GM23338 (cell line): ENCODE data around the gene PABPN1. TPM values are rescaled to one million over a fixed set of nuclear protein-coding genes. Genes with fewer than 3 reads are reported as not detected.

ENCODE experiments used
- ATAC-seq: fragments of 200-7000 bp; cut with Tn5 transposase; 3 replicates; pipeline ENCODE4 v1.9.1; 2020
- DNase-seq: peaks from one replicate; pipeline ENCODE4 v3.0.0-alpha.2; 2015; ENCODE audit warnings: low spot score
- H2AFZ ChIP-seq: fragments of 200-600 bp; sonication (generic); 2 replicates; pipeline ENCODE4 v1.8.0; 2016; ENCODE audit warnings: antibody characterized with exemption, mild to moderate bottlenecking, moderate library complexity
- H3F3A ChIP-seq: fragments of 200-600 bp; sonication (generic); replicated peaks from 2 replicates; pipeline ENCODE4 v1.8.0; 2017; ENCODE audit warnings: antibody characterized with exemption, mixed run types, low read depth
- H3K27ac ChIP-seq: fragments of 200-600 bp; sonication (generic); 2 replicates; pipeline ENCODE4 v1.6.1; 2016; ENCODE audit warnings: low read depth
- H3K27me3 ChIP-seq: fragments of 200-600 bp; sonication (generic); 2 replicates; pipeline ENCODE4 v1.8.0; 2016; ENCODE audit warnings: mild to moderate bottlenecking, mixed run types, moderate library complexity; ENCODE audit not compliant: insufficient read depth
- H3K36me3 ChIP-seq: fragments of 200-600 bp; sonication (generic); 2 replicates; pipeline ENCODE4 v1.8.0; 2016; ENCODE audit warnings: mild to moderate bottlenecking; ENCODE audit not compliant: insufficient read depth
- H3K4me1 ChIP-seq: fragments of 200-600 bp; sonication (generic); 2 replicates; pipeline ENCODE4 v1.8.0; 2016; ENCODE audit warnings: mild to moderate bottlenecking, moderate library complexity; ENCODE audit not compliant: insufficient read depth
- H3K4me2 ChIP-seq: fragments of 200-600 bp; sonication (generic); 2 replicates; pipeline ENCODE4 v1.7.1; 2017; ENCODE audit warnings: mixed run types
- H3K4me3 ChIP-seq: fragments of 200-600 bp; sonication (generic); 2 replicates; pipeline ENCODE4 v1.6.1; 2016; ENCODE audit warnings: mixed run types
- H3K79me2 ChIP-seq: fragments of 200-600 bp; sonication (generic); replicated peaks from 2 replicates; pipeline ENCODE4 v1.8.0; 2017; ENCODE audit warnings: mild to moderate bottlenecking; ENCODE audit not compliant: insufficient read depth
- H3K9me2 ChIP-seq: fragments of 200-600 bp; sonication (generic); 2 replicates; pipeline ENCODE4 v1.8.0; 2017; ENCODE audit not compliant: insufficient read depth
- H4K20me1 ChIP-seq: fragments of 200-600 bp; sonication (generic); replicated peaks from 2 replicates; pipeline ENCODE4 v1.8.0; 2017; ENCODE audit warnings: mild to moderate bottlenecking; ENCODE audit not compliant: insufficient read depth
- H3K27ac Mint-ChIP-seq: 2 replicates; pipeline ENCODE4 v1.8.0; 2020; ENCODE audit warnings: inconsistent platforms, mild to moderate bottlenecking, moderate library complexity, mixed read lengths
- H3K27me3 Mint-ChIP-seq: 3 replicates; pipeline ENCODE4 v1.8.0; 2022; ENCODE audit warnings: low read depth, mild to moderate bottlenecking, moderate library complexity, mixed read lengths, inconsistent platforms; ENCODE audit not compliant: insufficient read depth, poor library complexity
- H3K36me3 Mint-ChIP-seq: 3 replicates; pipeline ENCODE4 v1.8.0; 2021; ENCODE audit warnings: low read depth, mild to moderate bottlenecking, inconsistent platforms, moderate library complexity, mixed read lengths
- H3K4me1 Mint-ChIP-seq: 3 replicates; pipeline ENCODE4 v1.8.0; 2020; ENCODE audit warnings: mild to moderate bottlenecking, inconsistent platforms, mixed read lengths
- H3K4me3 Mint-ChIP-seq: 3 replicates; pipeline ENCODE4 v1.8.0; 2021; ENCODE audit warnings: moderate library complexity, mild to moderate bottlenecking, inconsistent platforms, mixed read lengths
- H3K9me3 Mint-ChIP-seq: 3 replicates; pipeline ENCODE4 v1.8.0; 2020; ENCODE audit warnings: moderate library complexity, mild to moderate bottlenecking, inconsistent platforms, mixed read lengths
- CREB1 ChIP-seq: fragments of 250-450 bp; sonication (Bioruptor Pico); IDR thresholded peaks from 2 replicates; pipeline ENCODE4 v1.5.0; 2020; ENCODE audit warnings: low read depth, mild to moderate bottlenecking, moderate library complexity
- CTCF ChIP-seq, 2 experiments: fragments of 200-600 bp in 1 of 2; sonication (generic) in 1 of 2; conservative IDR thresholded peaks; 2 replicates each; pipeline versions ENCODE4 v1.5.1 to v1.6.1; 2016 to 2017; ENCODE audit warnings: antibody characterized with exemption in 2 of 2, low read depth in 2 of 2, mild to moderate bottlenecking in 2 of 2, moderate library complexity in 1 of 2
- ETS1 ChIP-seq: IDR thresholded peaks from 2 replicates; pipeline ENCODE4 v1.6.1; 2016; ENCODE audit warnings: antibody characterized with exemption
- EZH2phosphoT487 ChIP-seq: fragments of 200-600 bp; sonication (generic); IDR thresholded peaks from one replicate; pipeline ENCODE4 v1.8.1; 2018; ENCODE audit warnings: antibody characterized with exemption; ENCODE audit not compliant: unreplicated experiment
- NANOG ChIP-seq: IDR thresholded peaks from 2 replicates; pipeline ENCODE4 v1.6.1; 2016; ENCODE audit warnings: antibody characterized with exemption, borderline replicate concordance
- POLR2AphosphoS5 ChIP-seq: IDR thresholded peaks from 2 replicates; pipeline ENCODE4 v1.6.1; 2016; ENCODE audit warnings: antibody characterized with exemption, low read depth
- REST ChIP-seq: IDR thresholded peaks from one replicate; pipeline ENCODE4 v1.6.1; 2018; ENCODE audit warnings: antibody characterized with exemption; ENCODE audit not compliant: unreplicated experiment
- STAT1 ChIP-seq: IDR thresholded peaks from one replicate; pipeline ENCODE4 v1.6.1; 2016; ENCODE audit warnings: antibody characterized with exemption; ENCODE audit not compliant: unreplicated experiment
- ZNF114 ChIP-seq: fragments of 250-450 bp; sonication (Bioruptor Pico); IDR thresholded peaks from 2 replicates; pipeline ENCODE4 v1.5.0; 2020; ENCODE audit warnings: mild to moderate bottlenecking, moderate library complexity
- ZNF331 ChIP-seq: fragments of 250-450 bp; sonication (Bioruptor Pico); IDR thresholded peaks from 2 replicates; pipeline ENCODE4 v1.5.0; 2020; ENCODE audit warnings: low read depth, mild to moderate bottlenecking, moderate library complexity
- ZNF462 ChIP-seq: fragments of 250-450 bp; sonication (Bioruptor Pico); IDR thresholded peaks from 2 replicates; pipeline ENCODE4 v1.5.0; 2020; ENCODE audit warnings: mild to moderate bottlenecking, moderate library complexity
- polyA plus RNA-seq: library from polyadenylated mRNA; unstranded; fragments of >200 nt; fragmentation: Nextera tagmentation; extraction: Ambion mirVana; gene quantifications from 2 replicates; pipeline ENCODE4 v1.2.1, GENCODE V29; 2016
- total RNA-seq: library from RNA; depleted of rRNA; stranded (reverse); fragments of >200 nt; shearing (Covaris generic); gene quantifications from 2 replicates; pipeline ENCODE4 v1.2.3, GENCODE V29; 2014

PABPN1 gene
- total and polyA plus RNA-seq, 2 experiments from 2014 or later, result 116 to 342 TPM

- TF ChIP-seq ZNF462 (no peak), NANOG (no peak), ZNF114 (no peak), REST (no peak), POLR2AphosphoS5 (no peak)
These were observed 32.1 kb downstream of the PABPN1 start (continued) for GRCh38 chr14:23353433-23353780.

GRCh38 chr14:23354990-23355389 lies 33.7 kb downstream of the PABPN1 start:
- ATAC-seq, result no peak
- Histone ChIP-seq H3F3A (no peaks in the 10 kb centered on the region), H3K4me1 (peaks cover 5% of the 10 kb centered on the region; the same call in 1 of the 2 replicates), H4K20me1 (peaks cover 5% of the 10 kb centered on the region; the same call in 1 of the 2 replicates), H2AFZ (no peak overlapping the region), H3K27ac (no peak overlapping the region), H3K79me2 (no peaks in the 10 kb centered on the region), H3K4me3 (no peak overlapping the region), H3K36me3 (no peaks in the 10 kb centered on the region), H3K4me2 (no peak overlapping the region), H3K27me3 (peaks cover 37% of the 10 kb centered on the region), H3K9me2 (no peaks in the 10 kb centered on the region)
- Mint-ChIP-seq H3K36me3 (peaks cover 24% of the 10 kb centered on the region), H3K27me3 (peaks cover 16% of the 10 kb centered on the region), H3K27ac (no peak overlapping the region), H3K9me3 (no peaks in the 10 kb centered on the region; the same call in 1 of the 3 replicates), H3K4me3 (no peak overlapping the region), H3K4me1 (peaks cover 12% of the 10 kb centered on the region)
- TF ChIP-seq CTCF (conservative IDR thresholded peaks at IDR 0.05; ENCODE audit: low read depth in 2 of 2) (no peak), EZH2phosphoT487 (no peak), ETS1 (no peak), CREB1 (CRISPR knock-in tag) (no peak), ZNF114 (no peak), ZNF331 (CRISPR knock-in tag) (no peak), STAT1 (no peak)
- DNase-seq, result no peak
